ENCODE results near the gene C1orf115.

C1orf115 gene

DNA sequence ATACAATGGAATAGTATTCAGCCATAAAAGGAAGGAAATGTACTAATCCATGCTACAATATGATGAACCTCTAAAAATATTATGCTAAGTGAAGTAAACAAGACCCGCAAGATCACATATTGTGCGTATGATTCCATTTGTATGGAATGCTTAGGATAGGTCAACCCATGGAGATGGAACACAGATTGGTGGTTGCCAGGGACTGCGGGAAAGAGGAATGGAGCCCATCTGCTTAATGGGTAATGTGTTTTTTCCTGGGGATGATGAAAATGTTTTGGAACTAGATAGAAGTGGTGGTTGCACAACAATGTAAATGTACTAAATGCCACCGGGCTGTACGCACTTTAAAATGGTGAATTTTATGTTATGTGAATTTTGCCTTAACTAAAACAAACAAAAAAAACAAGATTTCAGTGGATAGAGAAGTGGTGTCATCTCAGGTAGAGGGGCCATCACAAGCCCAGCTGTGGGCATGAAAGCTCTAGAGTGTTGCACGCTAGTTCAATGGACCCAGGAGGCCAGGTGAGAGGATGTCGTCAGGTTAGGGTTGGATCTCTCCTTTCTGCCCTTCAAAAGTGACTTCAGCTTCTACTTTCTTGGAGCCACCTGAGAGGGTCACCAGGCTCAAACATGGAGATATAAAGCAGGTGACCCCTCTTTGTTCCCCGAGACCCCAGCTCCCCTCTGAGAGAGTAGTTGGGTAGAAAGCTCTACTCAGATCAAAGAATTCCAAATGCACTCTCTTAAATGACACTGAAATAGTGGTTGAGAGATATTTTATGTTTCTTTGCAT, 2.5 kb downstream of the C1orf115 start:
- no peak for DNase-seq (ENCODE audit: low read depth)
- TF ChIP-seq, protein P1, sequence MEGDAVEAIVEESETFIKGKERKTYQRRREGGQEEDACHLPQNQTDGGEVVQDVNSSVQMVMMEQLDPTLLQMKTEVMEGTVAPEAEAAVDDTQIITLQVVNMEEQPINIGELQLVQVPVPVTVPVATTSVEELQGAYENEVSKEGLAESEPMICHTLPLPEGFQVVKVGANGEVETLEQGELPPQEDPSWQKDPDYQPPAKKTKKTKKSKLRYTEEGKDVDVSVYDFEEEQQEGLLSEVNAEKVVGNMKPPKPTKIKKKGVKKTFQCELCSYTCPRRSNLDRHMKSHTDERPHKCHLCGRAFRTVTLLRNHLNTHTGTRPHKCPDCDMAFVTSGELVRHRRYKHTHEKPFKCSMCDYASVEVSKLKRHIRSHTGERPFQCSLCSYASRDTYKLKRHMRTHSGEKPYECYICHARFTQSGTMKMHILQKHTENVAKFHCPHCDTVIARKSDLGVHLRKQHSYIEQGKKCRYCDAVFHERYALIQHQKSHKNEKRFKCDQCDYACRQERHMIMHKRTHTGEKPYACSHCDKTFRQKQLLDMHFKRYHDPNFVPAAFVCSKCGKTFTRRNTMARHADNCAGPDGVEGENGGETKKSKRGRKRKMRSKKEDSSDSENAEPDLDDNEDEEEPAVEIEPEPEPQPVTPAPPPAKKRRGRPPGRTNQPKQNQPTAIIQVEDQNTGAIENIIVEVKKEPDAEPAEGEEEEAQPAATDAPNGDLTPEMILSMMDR (conservative IDR thresholded peaks at IDR 0.05; ENCODE audit: low read depth, low read length) = no peak
- no peak overlapping the region for H3K4me3 ChIP-seq (ENCODE audit: low read depth, low read length)

DNA sequence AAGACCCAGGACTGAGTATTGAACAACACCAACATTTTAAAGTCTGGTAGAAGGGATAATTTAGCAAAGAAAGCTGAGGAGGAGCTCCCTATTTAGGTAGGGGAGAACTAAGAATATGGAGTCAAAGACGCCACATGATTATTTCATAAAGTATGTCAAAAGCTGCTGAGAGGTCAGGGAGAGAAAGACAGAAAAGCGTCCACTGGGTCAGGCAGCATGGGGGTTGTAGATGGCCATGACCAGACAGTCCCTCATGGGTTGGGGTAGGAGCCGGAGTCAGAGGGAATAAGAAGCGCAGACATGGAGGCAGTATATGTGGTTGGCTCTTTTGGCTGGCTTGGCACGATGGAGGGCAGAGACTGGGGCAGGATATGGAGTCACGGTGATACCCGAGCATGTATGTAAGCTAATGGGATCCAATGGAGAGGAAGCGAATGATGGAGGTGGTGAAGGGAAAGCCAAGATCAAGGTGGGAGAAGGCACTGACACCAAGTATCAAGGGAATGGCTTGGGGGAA, 4.8 kb downstream of the C1orf115 start:
- no peak for DNase-seq (ENCODE audit: low read depth)
- TF ChIP-seq, protein P1 (conservative IDR thresholded peaks at IDR 0.05; ENCODE audit: low read depth, low read length) = no peak
- H3K4me3 ChIP-seq (ENCODE audit: low read depth, low read length) = no peak overlapping the region

DNA sequence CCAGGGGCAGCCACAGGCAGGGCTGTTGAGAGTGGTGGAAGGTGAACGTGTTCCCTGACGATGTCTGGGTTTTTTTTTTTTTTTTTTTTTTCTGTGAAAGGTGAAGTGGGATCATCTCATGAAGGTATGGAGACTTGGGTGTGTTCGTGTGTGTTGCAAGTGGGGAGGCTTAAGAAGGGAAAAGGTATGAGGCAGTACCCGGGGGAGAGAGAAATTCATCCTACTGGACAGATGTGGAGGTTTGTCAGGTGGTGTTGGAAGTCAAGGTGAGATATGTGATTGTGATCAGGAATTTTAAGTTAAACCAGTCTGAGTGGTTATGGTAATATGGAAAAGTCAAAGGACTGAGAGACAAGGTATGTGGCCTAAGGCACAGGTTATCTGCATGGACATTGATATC, 5.3 kb downstream of the C1orf115 start:
- no peak for DNase-seq (ENCODE audit: low read depth)
- TF ChIP-seq, protein P1 (conservative IDR thresholded peaks at IDR 0.05; ENCODE audit: low read depth, low read length) = no peak
- no peak overlapping the region for H3K4me3 ChIP-seq (ENCODE audit: low read depth, low read length)

DNA sequence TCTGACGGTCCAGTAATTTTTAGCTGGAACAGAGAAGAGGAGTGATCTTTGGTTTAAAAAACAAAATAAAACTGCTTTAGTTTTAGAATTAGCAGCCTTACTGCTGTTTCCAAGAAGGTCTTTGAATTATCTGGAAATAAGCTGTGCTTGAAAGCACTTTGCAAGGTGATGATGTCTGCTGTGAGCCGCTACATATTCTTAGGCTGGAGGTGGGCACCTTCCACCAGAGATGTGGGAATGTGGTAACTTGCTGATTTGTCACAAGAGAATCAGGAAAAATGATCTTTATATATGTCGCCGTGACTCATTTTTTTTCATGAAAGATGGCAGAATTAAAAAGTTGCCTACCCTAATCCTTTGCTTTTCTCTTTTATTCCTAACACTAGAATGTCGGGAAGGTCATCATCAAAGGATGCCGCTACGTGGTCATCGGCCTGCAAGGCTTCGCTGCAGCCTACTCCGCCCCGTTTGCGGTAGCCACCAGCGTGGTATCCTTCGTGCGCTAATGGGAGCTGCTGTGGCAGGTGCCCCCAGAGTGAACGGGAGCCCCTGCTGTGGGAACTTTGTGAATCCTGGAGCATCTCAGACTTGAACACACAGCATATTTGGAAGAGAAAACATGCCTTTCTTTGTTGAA, 6.2 kb downstream of the C1orf115 start:
- TF ChIP-seq, protein P1 (conservative IDR thresholded peaks at IDR 0.05; ENCODE audit: low read depth, low read length) = no peak
- no peak overlapping the region for H3K4me3 ChIP-seq (ENCODE audit: low read depth, low read length)
- no peak for DNase-seq (ENCODE audit: low read depth)

DNA sequence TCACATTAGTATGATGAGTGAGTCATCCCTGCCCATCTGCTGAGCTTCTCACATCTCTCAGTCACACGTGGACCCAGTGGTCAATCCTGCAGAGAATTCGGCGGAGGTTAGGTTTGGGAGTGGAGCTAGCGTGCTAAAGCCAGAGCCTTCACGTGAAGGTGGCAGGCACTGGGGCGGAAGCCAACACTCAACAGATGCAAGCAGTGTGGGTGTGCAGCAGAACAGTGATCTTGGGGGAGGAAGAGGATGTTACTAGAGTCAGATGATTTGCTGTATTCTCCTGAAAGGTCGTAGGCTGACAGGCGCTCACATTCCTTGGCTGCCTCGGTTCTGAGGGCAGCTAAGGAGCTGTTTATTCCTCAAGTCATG, 6.7 kb downstream of the C1orf115 start:
- TF ChIP-seq, protein P1 (conservative IDR thresholded peaks at IDR 0.05; ENCODE audit: low read depth, low read length) = no peak
- DNase-seq (ENCODE audit: low read depth) = peak; percentile 26
- H3K4me3 ChIP-seq (ENCODE audit: low read depth, low read length) = no peak overlapping the region

DNA sequence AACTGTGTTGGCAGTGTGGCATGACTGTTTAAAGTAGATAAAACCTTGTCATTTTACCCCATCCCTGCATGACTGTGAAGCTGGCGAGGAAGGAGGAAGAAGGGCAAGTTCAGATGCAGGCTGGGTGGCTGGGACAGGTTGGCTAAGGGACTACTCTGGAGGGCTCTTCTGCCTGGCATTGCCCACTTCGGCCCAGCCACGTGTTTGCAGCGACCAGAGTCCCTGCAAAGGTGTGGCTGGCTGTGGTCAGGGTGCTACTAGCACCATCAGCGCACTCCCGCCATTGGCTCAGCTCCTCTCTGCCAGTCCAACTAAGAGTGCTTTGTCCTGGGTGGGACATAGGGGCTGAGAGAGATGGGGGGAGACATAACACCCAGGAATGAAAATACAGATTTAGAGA, 7.2 kb downstream of the C1orf115 start:
- DNase-seq (ENCODE audit: low read depth) = no peak
- H3K4me3 ChIP-seq (ENCODE audit: low read depth, low read length) = no peak overlapping the region
- TF ChIP-seq, protein P1 (conservative IDR thresholded peaks at IDR 0.05; ENCODE audit: low read depth, low read length) = no peak

Data from choroid plexus epithelial cell (primary cell).